Hepatocyte (in vitro differentiated cells): Measurements from ENCODE around the gene EIF4EBP3. TPM values are rescaled to one million over a fixed set of nuclear protein-coding genes. Genes with fewer than 3 reads are reported as not detected.

Experiments
- DNase-seq: peaks from one replicate; pipeline ENCODE4 v3.0.0-alpha.2; 2016; ENCODE audit warnings: low spot score
- H2AFZ ChIP-seq: fragments of 200-600 bp; sonication (generic); 2 replicates; pipeline ENCODE4 v1.6.0; 2016; ENCODE audit warnings: antibody characterized with exemption, mild to moderate bottlenecking
- H3K27ac ChIP-seq: fragments of 200-600 bp; sonication (generic); 2 replicates; pipeline ENCODE4 v1.5.1; 2016; ENCODE audit warnings: mild to moderate bottlenecking
- H3K27me3 ChIP-seq: fragments of 200-600 bp; sonication (generic); 2 replicates; pipeline ENCODE4 v1.6.1; 2016
- H3K36me3 ChIP-seq: fragments of 200-600 bp; sonication (generic); replicated peaks from 2 replicates; pipeline ENCODE4 v1.5.1; 2016; ENCODE audit warnings: low read depth; ENCODE audit not compliant: insufficient read depth
- H3K4me1 ChIP-seq: fragments of 200-600 bp; sonication (generic); 2 replicates; pipeline ENCODE4 v1.5.1; 2016; ENCODE audit warnings: mild to moderate bottlenecking, moderate library complexity; ENCODE audit not compliant: insufficient read depth
- H3K4me2 ChIP-seq: fragments of 200-600 bp; sonication (generic); 2 replicates; pipeline ENCODE4 v1.6.0; 2016
- H3K4me3 ChIP-seq: fragments of 200-600 bp; sonication (generic); 2 replicates; pipeline ENCODE4 v1.5.1; 2016; ENCODE audit warnings: mild to moderate bottlenecking
- H3K79me2 ChIP-seq: fragments of 200-600 bp; sonication (generic); 2 replicates; pipeline ENCODE4 v1.6.0; 2017; ENCODE audit warnings: mild to moderate bottlenecking
- H3K9me2 ChIP-seq: fragments of 200-600 bp; sonication (generic); replicated peaks from 2 replicates; pipeline ENCODE4 v1.6.0; 2017; ENCODE audit warnings: mild to moderate bottlenecking; ENCODE audit not compliant: insufficient read depth
- H3K9me3 ChIP-seq: fragments of 200-600 bp; sonication (generic); 2 replicates; pipeline ENCODE4 v1.5.1; 2016; ENCODE audit warnings: low read depth, mild to moderate bottlenecking
- H4K20me1 ChIP-seq: fragments of 200-600 bp; sonication (generic); 2 replicates; pipeline ENCODE4 v1.6.0; 2016; ENCODE audit warnings: mild to moderate bottlenecking; ENCODE audit not compliant: insufficient read depth, poor library complexity, severe bottlenecking
- CTCF ChIP-seq: fragments of 200-600 bp; sonication (generic); IDR thresholded peaks from 2 replicates; pipeline ENCODE4 v1.5.1; 2016; ENCODE audit warnings: antibody characterized with exemption, mild to moderate bottlenecking; ENCODE audit not compliant: poor library complexity
- EZH2 ChIP-seq: fragments of 200-600 bp; sonication (generic); IDR thresholded peaks from 2 replicates; pipeline ENCODE4 v1.6.1; 2016; ENCODE audit warnings: antibody characterized with exemption, mild to moderate bottlenecking, borderline replicate concordance
- EZH2phosphoT487 ChIP-seq: fragments of 200-600 bp; sonication (generic); IDR thresholded peaks from one replicate; pipeline ENCODE4 v1.6.1; 2018; ENCODE audit warnings: antibody characterized with exemption, mild to moderate bottlenecking, low read depth, moderate library complexity; ENCODE audit not compliant: unreplicated experiment, severe bottlenecking
- WGBS: methylation state at CpG from one replicate; pipeline ENCODE4 v1.1.6; 2016; ENCODE audit warnings: low lambda C conversion rate; ENCODE audit errors: missing lambda C conversion rate; 5-methylcytosine and 5-hydroxymethylcytosine counted together
- polyA plus RNA-seq: library from polyadenylated mRNA; unstranded; fragments of >200 nt; fragmentation: Nextera tagmentation; extraction: Ambion mirVana; gene quantifications from 2 replicates; pipeline ENCODE4 v1.2.1, GENCODE V29; 2016
- total RNA-seq: library from RNA; depleted of rRNA; stranded (reverse); fragments of >200 nt; gene quantifications from 2 replicates; pipeline ENCODE4 v1.2.3, GENCODE V29; 2014

EIF4EBP3 gene
- total and polyA plus RNA-seq, 2 experiments from 2014 or later: 2.7 to 6.9 TPM

GRCh38 chr5:140509898-140510297 lies 37.6 kb upstream of the EIF4EBP3 start:
- Histone ChIP-seq H3K27me3 (no peaks in the 10 kb centered on the region), H3K4me1 (no peaks in the 10 kb centered on the region), H3K4me3 (no peak overlapping the region), H3K4me2 (no peak overlapping the region), H3K27ac (no peak overlapping the region), H4K20me1 (no peaks in the 10 kb centered on the region), H3K9me3 (no peaks in the 10 kb centered on the region), H2AFZ (no peak overlapping the region), H3K9me2 (no peaks in the 10 kb centered on the region), H3K79me2 (no peaks in the 10 kb centered on the region), H3K36me3 (no peaks in the 10 kb centered on the region)
- 91% methylated on average over 4 of the region's 4 CpGs for WGBS
- DNase-seq: no peak
- TF ChIP-seq CTCF (no peak), EZH2phosphoT487 (no peak), EZH2 (no peak)

- no peak for DNase-seq
Measured at GRCh38 chr5:140513124-140513523, 34.3 kb upstream of the EIF4EBP3 start.

GRCh38 chr5:140524003-140524402 lies 23.5 kb upstream of the EIF4EBP3 start:
- Histone ChIP-seq H3K9me3 (no peaks in the 10 kb centered on the region), H3K4me3 (no peak overlapping the region), H3K36me3 (no peaks in the 10 kb centered on the region), H4K20me1 (no peaks in the 10 kb centered on the region), H3K79me2 (no peaks in the 10 kb centered on the region), H3K9me2 (no peaks in the 10 kb centered on the region), H3K4me2 (no peak overlapping the region), H3K27ac (no peak overlapping the region), H3K27me3 (no peaks in the 10 kb centered on the region), H2AFZ (no peak overlapping the region), H3K4me1 (no peaks in the 10 kb centered on the region)
- no peak for DNase-seq
- TF ChIP-seq EZH2phosphoT487 (no peak), CTCF (no peak), EZH2 (no peak)
- 96% methylated on average over 2 of the region's 2 CpGs for WGBS

More at GRCh38 chr5:140513124-140513523, 34.3 kb upstream of the EIF4EBP3 start:
- no peaks in the 10 kb centered on the region for H4K20me1 ChIP-seq
- no peaks in the 10 kb centered on the region for H3K79me2 ChIP-seq
- H3K27me3 ChIP-seq: no peaks in the 10 kb centered on the region
- no peaks in the 10 kb centered on the region for H3K4me1 ChIP-seq
- H3K27ac ChIP-seq: no peak overlapping the region
- TF ChIP-seq EZH2 (no peak), EZH2phosphoT487 (no peak), CTCF (no peak)
- H3K36me3 ChIP-seq: no peaks in the 10 kb centered on the region
- WGBS: 96% methylated on average over 2 of the region's 2 CpGs
- no peak overlapping the region for H3K4me3 ChIP-seq
- no peak overlapping the region for H2AFZ ChIP-seq
- no peaks in the 10 kb centered on the region for H3K9me3 ChIP-seq
- no peaks in the 10 kb centered on the region for H3K9me2 ChIP-seq
- no peak overlapping the region for H3K4me2 ChIP-seq

- Histone ChIP-seq H3K36me3 (no peaks in the 10 kb centered on the region), H3K79me2 (no peaks in the 10 kb centered on the region), H3K9me2 (no peaks in the 10 kb centered on the region), H3K4me2 (no peak overlapping the region), H3K9me3 (no peaks in the 10 kb centered on the region), H3K4me3 (no peak overlapping the region), H3K27me3 (no peaks in the 10 kb centered on the region), H3K27ac (no peak overlapping the region), H4K20me1 (no peaks in the 10 kb centered on the region), H2AFZ (no peak overlapping the region), H3K4me1 (no peaks in the 10 kb centered on the region)
- WGBS: 100% methylated on average over 1 of the region's 1 CpG
- TF ChIP-seq CTCF (no peak), EZH2phosphoT487 (no peak), EZH2 (no peak)
- DNase-seq: no peak
Measured at GRCh38 chr5:140540227-140540626, 7.2 kb upstream of the EIF4EBP3 start.
